GM03348 (cell line): ENCODE results near the gene AMY2B.
"Not testable (repeated sequence)": the region's sequence is repeated elsewhere in the genome, so short reads cannot be mapped to it uniquely, and the experiment has no call there.

Experiments used
- DNase-seq: peaks from one replicate; pipeline ENCODE4 v3.0.0; 2012; ENCODE audit warnings: low spot score

Gene AMY2B

GRCh38 chr1:103627436-103627835 lies 56.0 kb downstream of the AMY2B start:
- DNase-seq = not testable (repeated sequence)
